GM18907 (cell line): Measurements from ENCODE around the gene GNL3.

ENCODE experiments used
- ATAC-seq: cut with Tn5 transposase; IDR thresholded peaks from one replicate; pipeline ENCODE4 v1.9.1; 2021; ENCODE audit warnings: mild to moderate bottlenecking, moderate library complexity; ENCODE audit not compliant: unreplicated experiment

Gene GNL3

DNA sequence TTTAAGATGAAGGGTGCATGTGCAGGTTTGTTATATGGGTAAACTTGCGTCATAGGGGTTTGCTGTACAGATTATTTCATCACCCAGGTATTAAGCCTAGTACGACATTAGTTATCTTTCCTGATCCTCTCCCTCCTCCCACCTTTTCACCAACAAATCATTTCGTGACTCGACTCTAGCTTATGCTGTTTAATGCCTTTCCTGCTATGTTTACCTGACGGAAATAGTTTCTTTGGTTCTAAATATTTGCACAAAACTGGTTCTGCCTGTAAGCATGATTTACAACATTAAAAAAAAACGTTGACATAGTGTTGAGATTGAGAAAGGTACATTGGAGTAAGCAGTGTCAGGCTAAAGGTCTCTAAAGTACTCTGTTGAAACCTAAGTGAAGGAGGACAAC lies 2.4 kb downstream of the GNL3 start:
- no peak for ATAC-seq

GRCh38 chr3:52689151-52689550 lies 3.3 kb downstream of the GNL3 start:
- ATAC-seq, result no peak

GRCh38 chr3:52690560-52690959 lies 4.7 kb downstream of the GNL3 start:
- ATAC-seq, result no peak

- no peak for ATAC-seq
Observed at GRCh38 chr3:52693071-52693470, 7.2 kb downstream of the GNL3 start.

DNA sequence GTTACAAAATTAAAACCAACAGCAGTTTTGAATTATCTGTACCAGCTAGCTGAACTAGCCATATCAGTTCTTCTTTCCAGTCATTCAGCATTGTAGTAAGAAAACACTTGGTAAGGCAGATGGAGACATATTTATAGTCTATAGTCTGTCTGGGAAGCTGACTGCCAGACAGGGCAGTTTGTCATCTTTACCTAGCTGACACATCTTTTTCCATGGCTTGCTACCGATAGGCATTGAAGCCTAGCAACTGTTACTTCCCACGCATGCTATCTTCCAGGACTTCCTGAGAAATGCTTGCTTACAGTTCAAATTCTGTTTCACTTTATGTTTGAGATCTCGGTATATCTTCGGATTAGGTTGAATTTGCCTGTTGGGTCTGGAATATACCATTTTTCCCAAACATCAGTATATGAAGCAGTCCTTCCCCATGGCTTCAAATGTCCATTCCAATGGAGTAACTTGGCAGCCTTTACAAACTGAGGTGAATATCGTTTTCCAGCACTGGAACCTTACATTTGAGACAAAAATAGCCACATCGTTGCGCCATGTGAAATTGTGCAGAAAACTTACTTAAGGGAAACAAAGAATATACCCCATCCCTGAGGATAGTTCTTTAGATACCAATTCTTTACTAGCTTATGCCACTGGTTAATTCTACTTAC lies 8.8 kb downstream of the GNL3 start:
- ATAC-seq, result no peak

DNA sequence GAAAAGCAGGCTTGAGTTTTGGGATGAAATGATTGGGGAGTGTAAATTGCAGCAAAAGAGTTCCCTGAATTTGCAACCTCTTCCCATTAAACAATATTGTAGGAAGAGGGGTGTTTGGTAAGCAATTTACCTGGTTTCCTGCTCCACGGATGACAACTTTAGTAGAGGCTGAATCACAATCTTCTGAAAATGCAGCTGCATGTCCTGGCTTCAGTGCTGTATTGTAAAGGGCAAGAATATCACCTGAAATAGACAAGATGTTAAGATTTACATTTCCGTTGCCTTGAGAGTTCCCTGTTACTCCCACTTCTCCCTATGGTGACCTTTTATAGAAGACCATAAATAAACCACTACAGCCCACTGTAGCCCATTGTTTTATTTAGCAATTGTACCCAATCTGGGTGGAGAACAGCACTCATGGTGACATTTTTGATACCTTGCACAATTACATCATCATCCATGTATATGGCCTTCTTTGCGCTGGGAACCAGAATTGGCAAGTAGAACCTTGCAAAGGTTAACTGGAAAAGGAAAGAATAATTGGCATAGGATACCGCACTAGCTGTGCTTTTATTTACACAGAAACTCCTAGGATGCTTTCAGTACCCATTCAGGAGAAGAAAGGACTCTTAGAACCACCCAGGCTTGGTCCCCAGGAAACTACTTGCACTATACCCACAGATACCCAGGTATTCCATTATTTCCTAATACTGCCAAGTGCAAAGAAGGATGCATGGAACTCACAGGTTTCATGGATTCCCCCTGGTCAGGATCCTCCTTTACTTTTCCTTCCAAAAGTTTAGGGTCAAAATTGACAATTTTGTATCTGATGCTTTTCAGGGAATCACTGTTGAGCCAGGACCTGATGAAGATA lies 10.2 kb downstream of the GNL3 start:
- ATAC-seq, result no peak

DNA sequence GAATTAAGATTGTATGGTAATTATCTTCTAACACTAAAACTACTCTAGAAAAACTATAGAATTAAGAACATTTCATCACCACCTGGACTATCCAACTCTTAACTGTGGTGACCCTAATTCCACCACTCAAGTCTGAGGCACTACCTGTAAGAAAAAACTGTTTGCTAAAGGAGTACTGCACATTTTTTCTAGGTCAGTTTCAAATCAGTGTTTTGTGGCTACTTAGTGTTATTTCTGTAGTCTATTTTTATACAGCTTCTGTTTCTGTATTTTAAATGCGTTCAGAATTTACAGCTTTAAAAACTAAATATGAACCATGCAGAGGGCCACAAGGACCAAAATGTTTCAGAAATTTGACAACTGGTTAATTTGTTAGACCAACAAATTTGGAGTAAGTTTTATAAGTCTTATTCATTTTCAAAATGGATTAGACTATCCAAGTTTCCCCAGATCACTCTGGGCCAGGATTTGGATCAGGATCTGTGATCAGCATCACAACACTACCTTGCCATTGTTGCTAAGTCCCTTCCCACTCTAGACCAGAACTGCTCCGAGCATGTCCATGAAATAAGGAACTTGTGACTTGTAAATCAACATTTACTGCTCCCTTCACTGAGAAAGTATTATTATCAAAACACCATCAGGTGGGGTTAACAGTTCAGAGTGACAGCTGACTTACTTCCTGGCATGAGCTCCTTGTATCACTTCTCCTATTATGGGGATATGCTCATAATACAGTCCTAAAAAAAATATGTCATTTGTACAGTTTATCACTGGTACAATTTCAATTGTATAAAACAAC lies 11.2 kb downstream of the GNL3 start:
- ATAC-seq, result no peak

DNA sequence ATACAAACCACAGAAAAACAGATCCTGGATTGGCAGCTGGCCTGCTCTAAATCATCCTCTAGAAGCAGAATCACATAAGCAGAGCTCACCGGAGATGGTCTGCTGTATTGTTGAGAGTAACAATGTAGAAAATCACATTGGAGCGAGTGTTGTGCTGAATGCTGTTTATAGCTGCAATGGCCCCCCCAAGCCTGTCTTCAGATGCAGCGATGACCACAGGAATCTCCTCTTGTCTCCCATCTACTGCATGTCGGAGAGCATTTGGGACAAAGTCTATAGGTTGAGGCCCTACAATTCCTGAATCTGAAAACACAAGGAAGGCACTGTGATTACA lies 11.8 kb downstream of the GNL3 start:
- ATAC-seq, result no peak

GRCh38 chr3:52703341-52703740 lies 17.5 kb downstream of the GNL3 start:
- no peak for ATAC-seq

DNA sequence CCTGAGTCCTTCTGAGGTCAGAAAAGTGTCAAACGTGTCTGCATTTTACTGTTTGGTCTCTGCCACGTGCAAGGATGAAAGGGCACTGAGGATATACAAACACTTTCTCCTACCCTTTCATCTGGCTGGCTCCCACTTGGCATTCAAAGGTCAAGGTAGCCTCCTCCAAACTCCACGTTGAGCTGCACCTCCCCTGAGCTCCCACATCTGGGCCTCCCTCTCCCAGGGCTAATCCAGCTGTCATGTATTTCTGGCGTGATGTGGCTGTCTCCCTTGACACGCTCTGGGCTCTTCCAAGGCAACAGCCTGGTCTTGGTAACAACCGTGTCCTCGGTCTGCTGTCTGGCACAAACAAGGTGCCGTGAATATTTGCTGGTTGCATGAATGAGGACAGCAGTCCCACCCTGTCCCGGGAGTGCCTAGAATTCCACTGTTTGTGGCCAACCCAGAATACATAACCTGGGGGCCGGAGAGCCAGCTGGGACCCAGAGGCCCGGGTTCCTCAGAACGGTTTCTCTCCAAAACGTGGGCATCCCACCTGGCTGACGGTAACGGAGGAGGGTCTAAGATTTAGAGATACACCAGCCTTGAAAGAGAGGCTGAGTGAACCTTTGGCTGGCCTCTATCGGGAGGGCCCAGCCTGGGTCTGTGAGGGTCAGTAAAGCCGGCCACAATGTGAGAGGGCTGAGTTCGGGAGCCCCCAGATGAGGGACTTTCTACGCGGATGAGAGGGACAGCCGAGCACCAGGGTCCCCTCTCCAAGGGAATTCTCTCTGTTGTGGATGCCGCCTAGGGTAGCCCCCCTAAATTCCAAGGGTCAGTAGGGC lies 19.0 kb downstream of the GNL3 start:
- ATAC-seq, result peak; percentile 22

DNA sequence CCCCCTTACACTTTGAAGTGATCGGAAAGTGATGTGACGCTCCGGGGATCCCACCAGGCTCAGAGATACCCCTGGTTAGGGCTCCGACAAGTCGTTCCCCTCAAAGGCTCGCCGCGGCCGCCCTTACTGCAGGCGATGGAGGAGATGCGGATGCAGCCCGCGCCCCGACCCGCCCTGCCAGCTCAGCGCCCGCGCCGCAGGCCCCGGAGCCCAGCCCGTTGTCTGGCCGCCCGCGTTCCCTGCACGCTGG lies 19.5 kb downstream of the GNL3 start:
- ATAC-seq, result no peak

GRCh38 chr3:52705688-52706686 lies 20.2 kb downstream of the GNL3 start, which contains the start of the genes GLT8D1 and SPCS1:
Gene GLT8D1, minus strand, starts transcription at chr3:52705791. Its CDS starts 5,331 bp downstream, at chr3:52700460.
Gene SPCS1, plus strand, starts transcription at chr3:52706106. Its CDS starts 141 bp downstream, at chr3:52706247.
- peak; percentile 83 for ATAC-seq

DNA sequence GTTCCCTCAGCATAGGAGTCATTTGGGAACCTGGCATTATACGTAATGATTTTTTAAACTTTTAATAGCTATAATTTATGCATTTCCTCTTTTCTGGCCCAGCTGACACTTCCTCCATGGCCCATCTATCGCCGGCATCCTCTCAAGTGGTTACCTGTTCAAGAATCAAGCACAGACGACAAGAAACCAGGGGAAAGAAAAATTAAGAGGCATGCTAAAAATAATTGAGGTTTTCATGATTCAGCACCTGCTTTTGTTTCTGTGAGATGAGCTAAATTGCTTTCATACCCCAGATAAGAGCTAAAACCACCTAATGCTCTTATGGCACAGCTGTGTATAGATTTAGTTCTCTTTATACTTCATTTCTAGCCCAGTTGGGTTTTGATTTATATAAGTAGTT lies 21.8 kb downstream of the GNL3 start:
- ATAC-seq, result no peak

DNA sequence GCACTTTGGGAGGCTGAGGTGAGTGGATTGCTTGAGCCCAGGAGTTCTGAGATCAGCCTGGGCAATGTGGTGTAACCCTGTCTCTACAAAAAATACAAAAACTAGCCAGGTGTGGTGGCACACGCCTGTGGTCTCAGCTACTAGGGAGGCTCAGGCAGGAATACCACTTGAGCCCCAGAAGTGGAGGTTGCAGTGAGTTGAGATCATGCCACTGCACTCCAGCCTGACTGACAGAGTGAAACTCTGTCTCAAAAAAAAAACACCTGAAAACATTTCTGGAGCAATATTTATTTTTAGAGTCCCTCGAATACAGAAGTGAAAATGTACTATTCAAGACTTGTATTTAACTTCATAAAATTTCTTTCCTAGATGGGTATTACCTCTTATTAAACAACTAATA lies 24.7 kb downstream of the GNL3 start:
- ATAC-seq, result no peak

DNA sequence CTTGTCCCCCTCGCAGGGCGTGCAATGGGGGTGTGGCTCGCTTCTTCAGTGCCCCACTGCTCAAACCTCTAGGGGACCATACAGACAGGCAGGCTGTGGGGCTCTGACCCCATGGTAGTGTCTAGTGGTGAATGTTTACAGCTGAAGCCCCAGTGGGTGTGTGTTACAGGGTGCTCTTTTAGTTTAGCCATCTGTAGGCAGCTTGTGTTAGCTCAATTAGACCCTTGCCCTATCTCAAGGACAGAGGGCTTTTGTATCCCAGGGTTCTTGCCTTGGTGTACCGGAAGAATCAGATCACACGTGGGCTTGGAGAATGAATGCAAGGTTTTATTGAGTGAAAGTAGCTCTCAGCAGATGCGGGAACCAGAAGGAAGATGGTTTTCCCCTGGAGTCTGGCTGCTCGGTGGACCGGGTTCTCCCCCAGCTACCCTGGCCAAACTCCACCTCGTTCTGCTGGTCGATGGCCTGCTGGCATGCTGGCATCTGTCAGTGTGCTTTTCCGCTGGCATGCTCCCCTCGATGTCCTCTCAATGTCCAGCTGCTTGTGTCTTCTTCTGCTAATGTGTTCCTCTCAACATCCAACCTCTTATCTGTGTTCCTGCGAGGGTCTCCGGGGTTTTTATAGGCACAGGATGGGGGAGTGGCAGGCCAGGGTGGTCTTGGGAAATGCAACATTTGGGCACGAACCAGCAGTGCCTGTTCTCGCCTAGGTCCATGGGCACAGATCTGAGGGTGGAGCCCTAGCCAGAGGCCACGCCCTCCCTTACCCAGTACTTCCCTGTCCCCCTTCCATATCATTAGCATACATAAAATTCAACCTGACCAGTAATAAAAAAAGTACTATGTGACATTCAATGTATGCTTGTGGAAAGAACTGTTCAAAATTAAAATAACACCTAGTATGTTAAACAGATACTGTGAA lies 26.7 kb downstream of the GNL3 start:
- ATAC-seq, result no peak

GRCh38 chr3:52714335-52715302 lies 28.8 kb downstream of the GNL3 start:
- ATAC-seq, result no peak

DNA sequence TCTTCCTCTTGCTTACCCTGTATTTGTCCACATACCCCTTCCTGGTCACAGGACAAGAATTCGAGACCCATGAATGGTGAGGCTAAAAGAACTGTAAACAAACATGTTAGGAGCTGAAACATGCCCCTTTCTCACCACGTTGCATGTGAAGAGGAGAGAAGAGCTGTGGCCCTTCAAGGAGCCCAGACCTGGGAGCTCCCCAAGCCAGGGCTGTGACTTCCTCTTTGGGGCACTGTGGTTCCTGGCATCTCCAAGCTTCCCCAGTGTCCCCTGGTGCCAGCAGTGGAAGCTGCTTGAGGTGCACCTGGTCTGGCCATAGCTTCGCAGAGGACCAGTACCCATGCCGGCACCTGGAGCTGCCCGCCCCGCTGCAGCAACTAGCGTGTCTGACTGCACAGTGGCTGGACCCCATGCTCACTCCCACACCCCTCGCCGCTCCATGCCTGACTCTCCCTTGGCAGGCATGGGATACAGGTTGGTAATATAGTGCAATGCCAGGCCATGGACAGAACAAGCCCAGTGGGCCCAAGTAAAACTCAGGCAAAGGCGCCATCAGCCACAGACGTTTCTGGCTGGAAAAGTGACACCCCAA lies 30.0 kb downstream of the GNL3 start:
- ATAC-seq, result no peak
